Measurements from ENCODE around the gene SLC24A5. TPM values are rescaled to one million over a fixed set of nuclear protein-coding genes. Genes with fewer than 3 reads are reported as not detected.

Gene SLC24A5
- total RNA-seq (not detected), polyA plus RNA-seq (not detected), total RNA-seq (not detected)

- Histone ChIP-seq H3K27ac (ENCODE audit: low read depth, low read length) (no peak within 1 kb of the TSS), H3K9me3 (ENCODE audit: control insufficient read depth in 2 of 3, low read length in 3 of 3) (no peaks in the 10 kb centered on the region), H3K27me3 (ENCODE audit: control insufficient read depth in 2 of 2, insufficient read depth in 2 of 2, low read length in 2 of 2) (no peaks in the 10 kb centered on the region), H3K4me1 (ENCODE audit: control insufficient read depth in 2 of 2, insufficient read depth in 2 of 2, low read length in 2 of 2) (no peaks in the 10 kb centered on the region), H3K4me3 (ENCODE audit: low read length) (no peak within 1 kb of the TSS), H3K36me3 (ENCODE audit: control insufficient read depth in 2 of 3, insufficient read depth in 3 of 3, low read length in 3 of 3) (no peaks in the 10 kb centered on the region)
- intact Hi-C loops (cut with micrococcal nuclease) = no loop called here
- Mint-ChIP-seq H3K36me3 (no peaks in the 10 kb centered on the region), H3K9me3 (peaks cover 0 to 6% (median 0%) of the 10 kb centered on the region in 11 donors), H3K4me1 (peaks cover 0 to 1% (median 0%) of the 10 kb centered on the region in 7 donors), H3K4me3 (no peak within 1 kb of the TSS), H3K27ac (no peak within 1 kb of the TSS), H3K27me3 (peaks cover 8 to 24% (median 12%) of the 10 kb centered on the region in 5 donors)
- ATAC-seq (no peak), DNase-seq (no peak)
- ChIA-PET CTCF (no interaction called here), POLR2A (no interaction called here)
Measured at GRCh38 chr15:48120745-48121144, at the start of gene SLC24A5. SLC24A5 (plus strand) TSS chr15:48120990; CDS start chr15:48121045, 55 bp downstream.

GRCh38 chr15:48072941-48073340 is 47.8 kb upstream of the SLC24A5 start:
- ChIA-PET POLR2A (no interaction called here), CTCF (no interaction called here)
- Histone ChIP-seq H3K36me3 (ENCODE audit: control insufficient read depth in 2 of 3, insufficient read depth in 3 of 3, low read length in 3 of 3) (no peaks in the 10 kb centered on the region), H3K4me1 (ENCODE audit: control insufficient read depth in 2 of 2, insufficient read depth in 2 of 2, low read length in 2 of 2) (no peaks in the 10 kb centered on the region), H3K27ac (ENCODE audit: low read depth, low read length) (no peak overlapping the region), H3K9me3 (ENCODE audit: control insufficient read depth in 2 of 3, low read length in 3 of 3) (no peaks in the 10 kb centered on the region), H3K4me3 (ENCODE audit: low read length) (no peak overlapping the region), H3K27me3 (ENCODE audit: control insufficient read depth in 2 of 2, insufficient read depth in 2 of 2, low read length in 2 of 2) (no peaks in the 10 kb centered on the region)
- Mint-ChIP-seq H3K27me3 (peaks cover 4 to 44% (median 14%) of the 10 kb centered on the region in 5 donors), H3K4me1 (no peaks in the 10 kb centered on the region), H3K27ac (no peak overlapping the region), H3K9me3 (peaks cover 0 to 11% (median 1%) of the 10 kb centered on the region in 11 donors), H3K4me3 (no peak overlapping the region), H3K36me3 (peaks cover 0 to 4% (median 0%) of the 10 kb centered on the region in 5 donors)
- intact Hi-C loops (cut with micrococcal nuclease) = no loop called here
- no peak for ATAC-seq
- no peak for DNase-seq

GRCh38 chr15:48073881-48074280 is 46.9 kb upstream of the SLC24A5 start:
- ATAC-seq (no peak), DNase-seq (no peak)
- Histone ChIP-seq H3K4me1 (ENCODE audit: control insufficient read depth in 2 of 2, insufficient read depth in 2 of 2, low read length in 2 of 2) (no peaks in the 10 kb centered on the region), H3K4me3 (ENCODE audit: low read length) (no peak overlapping the region), H3K27ac (ENCODE audit: low read depth, low read length) (no peak overlapping the region), H3K27me3 (ENCODE audit: control insufficient read depth in 2 of 2, insufficient read depth in 2 of 2, low read length in 2 of 2) (no peaks in the 10 kb centered on the region), H3K9me3 (ENCODE audit: control insufficient read depth in 2 of 3, low read length in 3 of 3) (no peaks in the 10 kb centered on the region), H3K36me3 (ENCODE audit: control insufficient read depth in 2 of 3, insufficient read depth in 3 of 3, low read length in 3 of 3) (no peaks in the 10 kb centered on the region)
- CTCF ChIA-PET = no interaction called here
- H3K4me1 Mint-ChIP-seq = no peaks in the 10 kb centered on the region
- H3K9me3 Mint-ChIP-seq = peaks cover 0 to 11% (median 0%) of the 10 kb centered on the region in 11 donors
- H3K36me3 Mint-ChIP-seq = peaks cover 0 to 4% (median 0%) of the 10 kb centered on the region in 5 donors
- H3K4me3 Mint-ChIP-seq = no peak overlapping the region
- POLR2A ChIA-PET = no interaction called here
- intact Hi-C loops (cut with micrococcal nuclease) = no loop called here
- peaks cover 7 to 46% (median 15%) of the 10 kb centered on the region in 5 donors for H3K27me3 Mint-ChIP-seq
- H3K27ac Mint-ChIP-seq = no peak overlapping the region

GRCh38 chr15:48076454-48076853 is 44.3 kb upstream of the SLC24A5 start:
- Mint-ChIP-seq H3K36me3 (peaks cover 0 to 4% (median 0%) of the 10 kb centered on the region in 5 donors), H3K9me3 (peaks cover 0 to 11% (median 0%) of the 10 kb centered on the region in 11 donors), H3K4me1 (no peaks in the 10 kb centered on the region), H3K27me3 (peaks cover 7 to 51% (median 26%) of the 10 kb centered on the region in 5 donors), H3K4me3 (no peak overlapping the region), H3K27ac (no peak overlapping the region)
- DNase-seq = no peak
- POLR2A ChIA-PET = no interaction called here
- no peaks in the 10 kb centered on the region for H3K9me3 ChIP-seq (ENCODE audit: control insufficient read depth in 2 of 3, low read length in 3 of 3)
- no peak for ATAC-seq
- H3K36me3 ChIP-seq (ENCODE audit: control insufficient read depth in 2 of 3, insufficient read depth in 3 of 3, low read length in 3 of 3) = no peaks in the 10 kb centered on the region
- CTCF ChIA-PET = no interaction called here
- intact Hi-C loops (cut with micrococcal nuclease) = no loop called here
- no peaks in the 10 kb centered on the region for H3K4me1 ChIP-seq (ENCODE audit: control insufficient read depth in 2 of 2, insufficient read depth in 2 of 2, low read length in 2 of 2)
- H3K27ac ChIP-seq (ENCODE audit: low read depth, low read length) = no peak overlapping the region
- H3K27me3 ChIP-seq (ENCODE audit: control insufficient read depth in 2 of 2, insufficient read depth in 2 of 2, low read length in 2 of 2) = no peaks in the 10 kb centered on the region
- H3K4me3 ChIP-seq (ENCODE audit: low read length) = no peak overlapping the region

GRCh38 chr15:48077616-48078184 is 43.1 kb upstream of the SLC24A5 start:
- H3K9me3 Mint-ChIP-seq = peaks cover 0 to 11% (median 0%) of the 10 kb centered on the region in 11 donors
- intact Hi-C loops (cut with micrococcal nuclease) = no loop called here

GRCh38 chr15:48084759-48085590 is 35.8 kb upstream of the SLC24A5 start:
- Mint-ChIP-seq H3K27me3 (peaks cover 5 to 22% (median 14%) of the 10 kb centered on the region in 5 donors), H3K4me3 (no peak overlapping the region), H3K9me3 (peaks cover 0 to 4% (median 0%) of the 10 kb centered on the region in 11 donors), H3K27ac (no peak overlapping the region), H3K4me1 (no peaks in the 10 kb centered on the region), H3K36me3 (no peaks in the 10 kb centered on the region)
- Histone ChIP-seq H3K4me1 (ENCODE audit: control insufficient read depth in 2 of 2, insufficient read depth in 2 of 2, low read length in 2 of 2) (no peaks in the 10 kb centered on the region), H3K27me3 (ENCODE audit: control insufficient read depth in 2 of 2, insufficient read depth in 2 of 2, low read length in 2 of 2) (no peaks in the 10 kb centered on the region), H3K36me3 (ENCODE audit: control insufficient read depth in 2 of 3, insufficient read depth in 3 of 3, low read length in 3 of 3) (no peaks in the 10 kb centered on the region), H3K9me3 (ENCODE audit: control insufficient read depth in 2 of 3, low read length in 3 of 3) (no peaks in the 10 kb centered on the region), H3K27ac (ENCODE audit: low read depth, low read length) (no peak overlapping the region), H3K4me3 (ENCODE audit: low read length) (no peak overlapping the region)
- intact Hi-C loops (cut with micrococcal nuclease) = no loop called here
- ATAC-seq (no peak), DNase-seq (no peak)
- CTCF ChIA-PET = no interaction called here
- POLR2A ChIA-PET = no interaction called here

More at GRCh38 chr15:48077616-48078184, 43.1 kb upstream of the SLC24A5 start:
- ChIA-PET POLR2A (no interaction called here), CTCF (no interaction called here)
- H3K27me3 Mint-ChIP-seq = peaks cover 6 to 46% (median 26%) of the 10 kb centered on the region in 5 donors
- H3K4me3 ChIP-seq (ENCODE audit: low read length) = no peak overlapping the region
- no peak overlapping the region for H3K27ac Mint-ChIP-seq
- H3K36me3 ChIP-seq (ENCODE audit: control insufficient read depth in 2 of 3, insufficient read depth in 3 of 3, low read length in 3 of 3) = no peaks in the 10 kb centered on the region
- H3K9me3 ChIP-seq (ENCODE audit: control insufficient read depth in 2 of 3, low read length in 3 of 3) = no peaks in the 10 kb centered on the region
- DNase-seq (no peak), ATAC-seq (no peak)
- H3K4me1 Mint-ChIP-seq = no peaks in the 10 kb centered on the region
- H3K4me3 Mint-ChIP-seq = no peak overlapping the region
- H3K4me1 ChIP-seq (ENCODE audit: control insufficient read depth in 2 of 2, insufficient read depth in 2 of 2, low read length in 2 of 2) = no peaks in the 10 kb centered on the region
- H3K27me3 ChIP-seq (ENCODE audit: control insufficient read depth in 2 of 2, insufficient read depth in 2 of 2, low read length in 2 of 2) = no peaks in the 10 kb centered on the region
- no peak overlapping the region for H3K27ac ChIP-seq (ENCODE audit: low read depth, low read length)
- peaks cover 0 to 4% (median 0%) of the 10 kb centered on the region in 5 donors for H3K36me3 Mint-ChIP-seq

GRCh38 chr15:48085591-48085930 is 35.2 kb upstream of the SLC24A5 start:
- Mint-ChIP-seq H3K36me3 (no peaks in the 10 kb centered on the region), H3K4me3 (no peak overlapping the region), H3K27me3 (peaks cover 2 to 17% (median 10%) of the 10 kb centered on the region in 5 donors), H3K4me1 (no peaks in the 10 kb centered on the region), H3K27ac (no peak overlapping the region), H3K9me3 (peaks cover 0 to 4% (median 0%) of the 10 kb centered on the region in 11 donors)
- no peaks in the 10 kb centered on the region for H3K36me3 ChIP-seq (ENCODE audit: control insufficient read depth in 2 of 3, insufficient read depth in 3 of 3, low read length in 3 of 3)
- no peak for ATAC-seq
- intact Hi-C loops (cut with micrococcal nuclease) = no loop called here
- no peaks in the 10 kb centered on the region for H3K4me1 ChIP-seq (ENCODE audit: control insufficient read depth in 2 of 2, insufficient read depth in 2 of 2, low read length in 2 of 2)
- H3K9me3 ChIP-seq (ENCODE audit: control insufficient read depth in 2 of 3, low read length in 3 of 3) = no peaks in the 10 kb centered on the region
- no peak overlapping the region for H3K27ac ChIP-seq (ENCODE audit: low read depth, low read length)
- ChIA-PET CTCF (no interaction called here), POLR2A (no interaction called here)
- H3K27me3 ChIP-seq (ENCODE audit: control insufficient read depth in 2 of 2, insufficient read depth in 2 of 2, low read length in 2 of 2) = no peaks in the 10 kb centered on the region
- no peak for DNase-seq
- H3K4me3 ChIP-seq (ENCODE audit: low read length) = no peak overlapping the region

Measured in naive thymus-derived CD4-positive, alpha-beta T cell (primary cell).